Stimulated activated CD8-positive, alpha-beta memory T cell treated with anti-CD3 and anti-CD28 coated beads, Interleukin-15, amount 100 ng/mL, for 48 hours (primary cell): ENCODE data around the gene ACOT4.
A peak's percentile ranks its signal among the peaks of the same experiment; 100 is the strongest.
"Not testable (repeated sequence)": the region's sequence is repeated elsewhere in the genome, so short reads cannot be mapped to it uniquely, and the experiment has no call there.

Experiments
- DNase-seq, 2 donors: peaks; one replicate each; pipeline ENCODE4 v3.0.0-alpha.2; 2020; ENCODE audit warnings: low read depth in 2 of 2

ACOT4 gene

GRCh38 chr14:73591690-73592449 is at the start of gene ACOT4:
Gene ACOT4 (plus strand): TSS chr14:73591873. CDS start chr14:73591960, 87 bp downstream.
- peak in 1 of 2 donors; percentile 5 for DNase-seq

- DNase-seq = not testable (repeated sequence)
These were observed 48.7 kb upstream of the ACOT4 start for GRCh38 chr14:73542961-73543360.

GRCh38 chr14:73545353-73545752 is 46.3 kb upstream of the ACOT4 start:
- not testable (repeated sequence) for DNase-seq

GRCh38 chr14:73549097-73549496 is 42.6 kb upstream of the ACOT4 start:
- not testable (repeated sequence) for DNase-seq

- DNase-seq = not testable (repeated sequence)
These were observed 41.7 kb upstream of the ACOT4 start for GRCh38 chr14:73549889-73550524.

GRCh38 chr14:73553845-73554244 is 37.8 kb upstream of the ACOT4 start:
- DNase-seq = no peak

GRCh38 chr14:73557201-73557600 is 34.5 kb upstream of the ACOT4 start:
- DNase-seq = not testable (repeated sequence)

GRCh38 chr14:73558238-73558637 is 33.4 kb upstream of the ACOT4 start:
- DNase-seq = not testable (repeated sequence)

- not testable (repeated sequence) for DNase-seq
These were observed 29.4 kb upstream of the ACOT4 start for GRCh38 chr14:73562256-73562655.

GRCh38 chr14:73562696-73563095 is 29.0 kb upstream of the ACOT4 start:
- not testable (repeated sequence) for DNase-seq

GRCh38 chr14:73566431-73566830 is 25.2 kb upstream of the ACOT4 start:
- DNase-seq = not testable (repeated sequence)

GRCh38 chr14:73566935-73567334 is 24.7 kb upstream of the ACOT4 start:
- not testable (repeated sequence) for DNase-seq

- no peak for DNase-seq
These were observed 24.3 kb upstream of the ACOT4 start for GRCh38 chr14:73567358-73567757.

- DNase-seq = peak in 1 of 2 donors; percentile 19
These were observed 23.5 kb upstream of the ACOT4 start for GRCh38 chr14:73567951-73568885.

- not testable (repeated sequence) for DNase-seq
These were observed 22.8 kb upstream of the ACOT4 start for GRCh38 chr14:73568886-73569184.

GRCh38 chr14:73569185-73569958 is 22.3 kb upstream of the ACOT4 start, which contains the start of gene ACOT2:
Gene ACOT2 (plus strand): TSS chr14:73569213. CDS start chr14:73569241, 28 bp downstream.
- peak; percentile 73 to 81 for DNase-seq

GRCh38 chr14:73570913-73571312 is 20.8 kb upstream of the ACOT4 start:
- peak in 1 of 2 donors; percentile 54 for DNase-seq

- DNase-seq = not testable (repeated sequence)
These were observed 18.6 kb upstream of the ACOT4 start for GRCh38 chr14:73573034-73573433.

GRCh38 chr14:73573740-73574139 is 17.9 kb upstream of the ACOT4 start:
- DNase-seq = not testable (repeated sequence)

- DNase-seq = not testable (repeated sequence)
These were observed 17.4 kb upstream of the ACOT4 start for GRCh38 chr14:73574251-73574650.

GRCh38 chr14:73576391-73576790 is 15.3 kb upstream of the ACOT4 start:
- DNase-seq = no peak
